Retinal pigment epithelial cell (primary cell): ENCODE data around the gene SH3BGR.

Experiments used
- DNase-seq: peaks from one replicate; pipeline ENCODE4 v3.0.0-alpha.2; 2010; ENCODE audit warnings: low read depth
- H3K4me3 ChIP-seq: 2 replicates; pipeline ENCODE4 v1.5.1; 2011; ENCODE audit warnings: mild to moderate bottlenecking, low read length, control low read depth, moderate library complexity
- TF ChIP-seq, protein P1 (sequence below): conservative IDR thresholded peaks from 2 replicates; pipeline ENCODE4 v1.5.1; 2011; ENCODE audit warnings: low read depth, low read length, control low read depth, inconsistent platforms

Gene SH3BGR

DNA sequence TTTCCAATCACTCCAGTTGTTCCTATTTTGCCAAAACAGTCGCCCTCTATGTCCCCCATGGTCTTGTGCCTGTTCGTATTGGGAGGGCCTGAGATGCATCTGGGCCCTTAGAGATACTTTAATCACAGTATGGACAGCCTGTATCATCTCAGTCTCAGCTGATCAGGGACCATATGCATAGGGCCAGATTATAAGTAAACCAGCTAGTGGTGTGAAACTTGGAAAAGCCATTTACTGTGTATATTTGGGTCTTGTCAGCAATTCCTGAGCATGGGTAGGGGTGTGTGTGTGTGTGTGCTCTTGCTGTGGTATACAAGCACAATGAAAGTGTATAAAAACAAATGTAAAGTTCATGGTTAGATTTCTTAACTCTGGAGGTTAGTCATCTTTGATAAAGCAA is 22.8 kb downstream of the SH3BGR start:
- TF ChIP-seq, protein P1, sequence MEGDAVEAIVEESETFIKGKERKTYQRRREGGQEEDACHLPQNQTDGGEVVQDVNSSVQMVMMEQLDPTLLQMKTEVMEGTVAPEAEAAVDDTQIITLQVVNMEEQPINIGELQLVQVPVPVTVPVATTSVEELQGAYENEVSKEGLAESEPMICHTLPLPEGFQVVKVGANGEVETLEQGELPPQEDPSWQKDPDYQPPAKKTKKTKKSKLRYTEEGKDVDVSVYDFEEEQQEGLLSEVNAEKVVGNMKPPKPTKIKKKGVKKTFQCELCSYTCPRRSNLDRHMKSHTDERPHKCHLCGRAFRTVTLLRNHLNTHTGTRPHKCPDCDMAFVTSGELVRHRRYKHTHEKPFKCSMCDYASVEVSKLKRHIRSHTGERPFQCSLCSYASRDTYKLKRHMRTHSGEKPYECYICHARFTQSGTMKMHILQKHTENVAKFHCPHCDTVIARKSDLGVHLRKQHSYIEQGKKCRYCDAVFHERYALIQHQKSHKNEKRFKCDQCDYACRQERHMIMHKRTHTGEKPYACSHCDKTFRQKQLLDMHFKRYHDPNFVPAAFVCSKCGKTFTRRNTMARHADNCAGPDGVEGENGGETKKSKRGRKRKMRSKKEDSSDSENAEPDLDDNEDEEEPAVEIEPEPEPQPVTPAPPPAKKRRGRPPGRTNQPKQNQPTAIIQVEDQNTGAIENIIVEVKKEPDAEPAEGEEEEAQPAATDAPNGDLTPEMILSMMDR = no peak
- no peak for DNase-seq

DNA sequence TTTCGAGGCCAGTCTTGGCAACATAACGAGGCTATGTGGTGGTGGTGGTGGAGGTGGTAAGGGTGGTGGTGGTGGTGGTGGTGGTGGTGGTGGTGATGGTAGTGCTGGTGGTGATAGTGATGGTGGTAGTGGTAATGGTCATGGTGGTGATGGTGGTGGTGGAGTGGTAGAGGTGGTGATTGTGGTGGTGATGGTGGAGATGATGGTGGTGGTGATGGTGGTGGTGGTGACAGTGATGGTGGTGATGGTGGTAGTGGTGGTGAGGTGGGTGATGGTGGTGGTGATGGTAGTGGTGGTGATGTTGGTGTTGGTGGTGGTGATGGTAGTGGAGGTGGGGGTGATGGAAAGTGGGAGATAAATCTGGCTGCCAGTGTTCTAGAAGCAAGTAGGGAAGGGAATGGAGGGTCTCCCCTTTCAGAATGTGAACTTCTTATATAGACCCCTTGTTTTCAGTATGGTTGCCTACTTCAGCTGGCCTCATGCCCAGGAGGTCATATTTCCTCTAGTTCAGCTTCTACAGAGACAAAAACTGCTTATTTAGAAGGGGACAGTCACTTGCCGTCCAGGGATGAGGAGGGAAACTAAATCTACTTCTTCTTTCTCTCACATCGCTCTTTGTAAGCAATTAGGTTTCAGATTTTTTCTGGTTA is 27.5 kb downstream of the SH3BGR start:
- TF ChIP-seq, protein P1 = no peak
- H3K4me3 ChIP-seq = no peak overlapping the region
- no peak for DNase-seq

More for the DNA sequence above, 22.8 kb downstream of the SH3BGR start:
- H3K4me3 ChIP-seq = no peak overlapping the region

DNA sequence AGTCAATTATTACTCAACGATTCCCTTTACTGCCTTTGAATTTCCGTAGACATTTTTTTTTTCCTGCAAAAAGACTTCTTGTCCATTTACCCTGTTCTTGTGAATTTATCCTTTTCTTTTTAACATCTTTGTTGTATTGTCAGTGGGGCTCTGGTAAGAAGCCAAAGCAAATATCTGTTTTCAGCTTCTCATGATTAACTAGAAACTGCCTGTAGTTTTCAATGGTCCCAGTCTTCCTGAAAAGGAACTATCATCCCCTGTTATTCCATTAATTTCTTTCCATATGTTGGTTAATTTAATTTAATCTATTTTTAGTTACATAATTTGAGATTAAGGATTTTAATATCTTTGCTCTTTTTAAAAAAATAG is 28.0 kb downstream of the SH3BGR start:
- no peak for DNase-seq
- TF ChIP-seq, protein P1 = no peak
- H3K4me3 ChIP-seq = no peak overlapping the region

DNA sequence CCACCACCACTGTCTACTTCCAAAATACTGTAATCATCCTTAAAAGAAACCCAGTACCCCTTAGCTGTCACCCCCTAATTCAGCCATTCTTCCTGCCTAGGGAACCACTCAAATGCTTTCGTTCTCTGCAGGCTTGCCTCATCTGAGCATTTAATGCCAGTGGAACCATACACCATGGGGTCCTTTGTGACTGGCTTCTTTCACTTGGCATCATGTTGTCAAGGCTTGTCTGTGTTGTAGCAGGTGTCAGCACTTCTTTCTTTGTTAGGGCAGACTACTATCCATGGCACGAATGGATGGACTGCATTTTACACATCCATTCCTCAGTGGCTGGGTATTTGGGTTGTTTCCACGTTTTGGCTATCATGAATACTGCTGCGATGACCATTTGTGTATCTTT is 28.5 kb downstream of the SH3BGR start:
- no peak for DNase-seq
- TF ChIP-seq, protein P1 = no peak
- H3K4me3 ChIP-seq = no peak overlapping the region

DNA sequence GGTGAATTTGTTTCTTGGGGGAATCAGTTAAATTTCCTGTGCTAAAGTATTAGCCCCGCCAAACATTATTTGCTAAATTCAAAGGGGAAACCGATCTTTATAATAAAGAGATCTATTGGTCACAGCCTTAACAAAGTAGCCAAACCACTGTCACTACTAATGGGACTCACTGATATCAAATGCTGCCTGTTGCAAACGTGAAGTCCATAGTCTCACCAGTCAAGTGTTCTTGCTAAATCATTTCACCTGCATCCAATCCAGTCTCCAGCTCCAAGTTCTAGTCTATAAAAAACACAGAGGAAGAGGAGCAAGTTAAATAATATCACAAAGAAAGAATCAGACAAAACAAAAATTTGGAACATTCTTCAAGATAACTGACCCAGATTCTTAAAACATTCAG is 30.1 kb downstream of the SH3BGR start:
- DNase-seq = no peak
- H3K4me3 ChIP-seq = no peak overlapping the region
- TF ChIP-seq, protein P1 = no peak

DNA sequence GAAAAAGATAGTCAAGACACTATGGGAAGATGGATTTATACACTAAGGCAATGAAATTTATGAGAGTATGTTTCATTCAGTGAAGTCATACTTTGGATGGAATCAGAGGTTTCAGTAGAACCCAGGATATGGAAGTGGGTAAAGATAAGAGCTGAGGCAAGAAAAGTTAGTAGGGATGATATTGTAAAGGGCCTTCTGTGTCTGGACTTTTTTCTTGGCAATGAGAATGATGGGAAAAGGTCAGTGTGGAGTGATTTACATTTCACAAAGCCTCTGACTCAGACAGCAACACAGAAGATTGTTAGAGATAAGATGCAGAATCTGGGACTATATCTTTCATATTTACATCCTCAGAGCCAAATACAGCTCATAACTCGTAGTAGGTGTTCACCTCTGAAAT is 32.1 kb downstream of the SH3BGR start:
- no peak overlapping the region for H3K4me3 ChIP-seq
- TF ChIP-seq, protein P1 = no peak
- DNase-seq = peak; percentile 39

DNA sequence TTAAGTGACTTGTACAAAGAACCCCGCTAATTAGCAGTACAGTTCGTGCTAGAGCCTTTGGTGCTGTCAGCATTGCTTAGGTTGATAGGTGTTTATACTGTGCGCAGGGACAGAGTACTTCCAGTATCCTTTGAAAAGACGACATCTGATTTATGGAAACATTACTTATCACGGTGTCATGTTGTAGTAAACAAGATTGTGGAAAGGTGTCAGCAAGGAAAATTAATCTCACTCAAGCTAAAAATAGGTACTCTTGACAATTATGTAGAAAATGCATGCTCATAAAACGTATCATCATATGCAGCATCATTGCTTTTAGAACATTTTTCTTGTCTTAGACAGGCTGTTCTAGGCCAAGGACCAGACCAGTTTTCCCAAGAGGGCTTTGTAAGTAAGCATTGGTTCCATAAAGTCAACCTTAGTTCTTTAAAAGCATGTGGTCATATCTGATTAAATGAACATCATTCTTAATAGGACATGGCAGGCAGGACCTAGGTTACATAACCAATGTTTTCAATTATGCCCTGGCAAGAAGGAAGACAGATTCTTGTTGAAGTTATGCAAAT is 33.0 kb downstream of the SH3BGR start:
- TF ChIP-seq, protein P1 = no peak
- no peak overlapping the region for H3K4me3 ChIP-seq
- DNase-seq = peak; percentile 72
